NCI-H128 (cell line): ENCODE data around the gene SPAG4.

Experiments
- DNase-seq: peaks from one replicate; lab custom pipeline; 2025; ENCODE audit not compliant: unreplicated experiment; lab: John Stamatoyannopoulos, UW

Gene SPAG4

DNA sequence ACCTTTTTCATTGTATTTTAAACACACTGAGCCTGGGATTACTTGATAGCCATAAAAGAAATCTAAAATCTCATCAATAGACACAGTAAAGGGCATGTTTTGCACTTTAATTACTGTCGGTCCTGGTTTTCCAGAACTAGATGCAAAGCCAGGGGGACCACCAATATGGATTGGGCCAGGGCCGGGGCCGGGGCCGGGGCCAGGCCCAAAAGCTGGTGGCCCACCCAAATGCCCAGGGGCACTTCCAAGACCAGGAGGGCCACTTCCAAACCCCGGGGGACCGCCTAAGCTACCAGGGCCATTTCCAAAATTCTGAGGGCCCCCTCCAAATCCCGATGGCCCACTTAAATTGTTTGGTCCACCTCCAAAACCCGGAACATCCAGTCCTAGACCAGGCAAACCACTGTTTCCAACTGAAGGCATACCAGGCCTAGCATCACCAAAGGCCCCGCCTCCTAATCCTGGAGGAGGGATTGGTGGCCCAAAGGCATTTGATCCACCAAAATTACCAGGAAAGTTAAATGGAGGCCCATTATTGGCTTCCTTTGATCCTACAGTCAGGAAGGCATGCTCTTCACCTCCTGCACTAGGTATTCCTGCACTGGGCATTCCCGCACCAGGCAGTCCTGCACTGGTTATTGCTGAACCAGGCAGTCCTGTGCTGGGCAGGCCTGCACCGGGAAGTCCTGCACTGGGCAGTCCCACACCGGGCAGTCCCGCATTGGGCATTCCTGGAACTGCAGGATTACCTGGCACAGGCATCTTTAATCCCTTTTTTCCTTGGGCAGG is 37.2 kb downstream of the SPAG4 start:
- DNase-seq: no peak

DNA sequence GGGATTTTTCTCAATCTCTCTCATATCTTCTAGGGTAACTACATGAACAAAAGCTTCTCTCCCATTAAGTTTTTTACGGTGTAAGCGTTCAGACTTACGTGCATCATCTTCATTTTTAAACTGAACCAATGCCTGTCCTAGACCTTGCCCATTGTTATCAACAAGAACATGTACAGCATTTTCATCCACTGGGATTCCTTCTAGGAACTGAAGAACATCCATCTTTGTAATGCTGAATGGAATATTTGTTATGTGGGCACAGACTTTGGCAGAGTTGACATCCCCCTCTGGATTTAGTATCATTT is 37.8 kb downstream of the SPAG4 start:
- DNase-seq: no peak

DNA sequence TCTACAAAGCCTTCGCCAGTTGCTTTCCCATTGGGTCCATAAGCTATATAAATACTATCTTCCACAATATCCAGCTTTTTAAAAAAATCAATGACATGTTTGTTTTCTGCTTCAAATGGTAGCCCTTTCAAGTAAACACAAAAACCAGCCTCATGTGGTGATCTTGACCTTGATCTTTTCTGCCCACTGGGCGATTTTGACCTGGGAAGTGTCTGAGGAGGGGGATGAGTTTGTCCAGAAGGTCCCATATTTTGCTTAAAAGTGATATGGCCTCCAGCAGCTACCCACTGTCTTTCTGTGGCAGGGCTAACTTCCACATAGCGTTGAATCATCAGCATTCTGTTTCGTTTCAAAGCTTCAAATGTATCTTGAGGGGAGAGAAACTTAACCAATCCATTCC is 38.3 kb downstream of the SPAG4 start:
- no peak for DNase-seq

DNA sequence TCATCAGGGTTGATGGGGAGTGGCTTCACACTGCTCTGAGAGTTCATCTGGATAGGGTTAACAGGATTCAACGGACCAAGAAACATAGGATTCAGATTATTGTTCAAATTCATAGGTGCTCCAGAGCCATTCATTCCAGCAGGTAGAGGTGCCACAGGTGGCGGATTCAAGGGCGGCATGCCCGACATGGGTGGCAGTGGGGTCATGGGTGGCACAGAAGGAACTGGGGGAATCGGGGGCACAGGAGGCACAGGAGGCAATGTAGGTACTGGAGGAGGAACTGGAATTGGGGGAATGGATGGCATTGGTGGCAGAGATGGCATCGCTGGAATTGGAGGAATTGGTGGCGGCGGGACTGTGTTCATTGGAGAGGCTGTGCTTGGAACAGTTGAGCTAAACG is 38.8 kb downstream of the SPAG4 start:
- no peak for DNase-seq

DNA sequence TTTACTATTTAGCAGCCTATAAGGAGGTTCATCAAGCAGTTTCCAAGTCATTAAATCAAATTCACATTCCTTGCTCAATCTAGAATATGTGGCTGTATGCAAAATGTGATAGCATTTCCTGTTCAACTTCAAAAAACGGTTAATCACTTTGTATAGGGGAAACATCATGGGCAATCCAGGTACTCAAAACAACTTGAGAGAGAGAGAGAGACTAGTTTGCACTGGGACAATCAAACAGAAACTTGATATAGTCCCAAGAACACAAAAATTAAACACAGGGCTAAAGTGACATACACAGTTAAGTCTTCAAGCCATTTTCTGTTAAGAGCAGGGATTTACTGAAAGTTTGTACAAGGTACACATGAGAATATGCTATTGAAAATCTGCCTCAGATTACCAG is 41.6 kb downstream of the SPAG4 start:
- no peak for DNase-seq

DNA sequence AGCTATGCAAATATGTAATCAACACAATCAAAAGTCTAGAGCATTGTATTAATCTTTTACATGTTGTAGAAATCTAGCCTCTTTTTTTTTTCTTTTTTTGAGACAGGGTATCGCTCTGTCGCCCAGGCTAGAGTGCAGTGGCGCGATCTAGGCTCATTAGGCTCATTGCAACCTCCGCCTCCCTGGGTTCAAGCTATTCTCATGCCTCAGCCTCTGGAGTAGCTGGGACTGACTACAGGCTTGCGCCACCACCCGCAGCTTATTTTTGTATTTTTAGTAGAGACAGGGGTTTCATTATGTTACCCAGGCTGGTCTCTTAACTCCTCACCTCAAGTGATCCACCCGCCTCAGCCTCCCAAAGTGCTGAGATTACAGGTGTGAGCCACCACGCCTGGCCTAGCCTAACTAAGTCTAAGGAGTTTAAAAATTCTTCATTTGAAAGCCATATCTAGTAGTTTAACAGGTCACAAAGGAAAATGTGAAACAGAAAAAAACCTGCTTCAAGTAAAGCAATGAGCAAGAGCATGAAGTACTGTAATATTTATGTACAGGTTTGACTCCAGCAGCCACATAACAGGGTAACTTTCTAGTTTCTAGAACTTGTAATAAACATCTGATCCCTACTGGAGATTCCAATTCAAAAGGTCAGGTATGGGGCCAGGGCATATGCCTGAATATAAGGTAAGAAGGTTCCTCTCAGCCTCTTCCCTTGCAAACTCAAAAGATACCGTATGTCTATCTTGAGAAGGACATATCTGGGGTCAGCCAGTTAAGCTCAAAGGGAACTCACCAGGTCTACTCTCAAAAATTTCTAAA is 44.7 kb downstream of the SPAG4 start:
- no peak for DNase-seq

DNA sequence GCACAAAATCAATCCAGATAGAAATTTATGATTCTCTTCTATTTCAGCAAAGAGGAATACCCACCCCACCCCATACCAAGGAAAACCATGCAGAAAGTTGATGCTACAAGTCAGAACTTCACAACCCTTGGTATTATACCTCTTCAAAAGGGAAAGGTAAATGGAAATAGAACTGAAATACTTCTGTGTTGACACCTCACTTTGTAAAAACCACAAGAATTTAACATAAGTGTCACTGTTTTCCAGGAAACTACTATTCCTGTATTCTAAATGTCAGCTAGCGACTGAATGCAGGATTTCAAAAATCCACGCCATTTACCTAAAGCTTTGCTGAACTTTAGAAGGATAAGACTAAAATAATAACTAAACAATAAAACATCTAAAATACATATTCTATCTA is 45.4 kb downstream of the SPAG4 start:
- DNase-seq: no peak

DNA sequence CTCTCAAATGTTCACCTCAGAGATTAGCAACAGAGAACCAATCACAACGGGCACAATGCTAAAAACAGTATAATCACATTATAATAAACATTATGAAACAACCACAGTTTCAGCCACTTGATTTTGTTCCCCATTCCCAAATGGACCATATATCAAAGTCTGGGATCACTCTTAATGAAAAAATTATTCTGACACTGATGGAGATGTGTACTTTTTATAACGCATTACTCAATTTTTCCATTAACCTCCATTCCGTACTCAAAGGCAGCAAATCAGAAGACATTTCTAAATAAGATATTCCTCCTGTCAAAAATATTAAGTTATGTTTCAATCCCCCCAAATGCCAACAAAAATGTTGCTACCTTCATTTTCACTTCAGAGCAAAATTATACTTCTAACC is 46.3 kb downstream of the SPAG4 start:
- no peak for DNase-seq

DNA sequence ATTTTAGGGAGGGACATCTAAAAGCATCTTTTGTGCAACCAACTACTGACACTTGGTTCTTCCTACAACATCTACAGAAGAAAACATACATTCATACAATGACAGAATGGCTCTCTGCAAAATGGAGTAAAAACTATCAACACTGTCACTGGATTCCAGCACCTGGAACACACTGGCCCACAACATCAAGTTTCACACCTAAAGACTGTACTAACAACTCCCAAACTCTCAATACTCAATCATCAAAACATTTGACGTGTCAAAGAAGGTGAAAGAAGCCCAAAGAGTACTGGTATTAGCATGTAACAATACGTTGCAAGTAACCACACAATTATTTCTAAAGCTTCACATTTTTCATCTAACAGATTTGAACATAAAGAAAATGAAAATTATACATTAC is 46.9 kb downstream of the SPAG4 start:
- no peak for DNase-seq

DNA sequence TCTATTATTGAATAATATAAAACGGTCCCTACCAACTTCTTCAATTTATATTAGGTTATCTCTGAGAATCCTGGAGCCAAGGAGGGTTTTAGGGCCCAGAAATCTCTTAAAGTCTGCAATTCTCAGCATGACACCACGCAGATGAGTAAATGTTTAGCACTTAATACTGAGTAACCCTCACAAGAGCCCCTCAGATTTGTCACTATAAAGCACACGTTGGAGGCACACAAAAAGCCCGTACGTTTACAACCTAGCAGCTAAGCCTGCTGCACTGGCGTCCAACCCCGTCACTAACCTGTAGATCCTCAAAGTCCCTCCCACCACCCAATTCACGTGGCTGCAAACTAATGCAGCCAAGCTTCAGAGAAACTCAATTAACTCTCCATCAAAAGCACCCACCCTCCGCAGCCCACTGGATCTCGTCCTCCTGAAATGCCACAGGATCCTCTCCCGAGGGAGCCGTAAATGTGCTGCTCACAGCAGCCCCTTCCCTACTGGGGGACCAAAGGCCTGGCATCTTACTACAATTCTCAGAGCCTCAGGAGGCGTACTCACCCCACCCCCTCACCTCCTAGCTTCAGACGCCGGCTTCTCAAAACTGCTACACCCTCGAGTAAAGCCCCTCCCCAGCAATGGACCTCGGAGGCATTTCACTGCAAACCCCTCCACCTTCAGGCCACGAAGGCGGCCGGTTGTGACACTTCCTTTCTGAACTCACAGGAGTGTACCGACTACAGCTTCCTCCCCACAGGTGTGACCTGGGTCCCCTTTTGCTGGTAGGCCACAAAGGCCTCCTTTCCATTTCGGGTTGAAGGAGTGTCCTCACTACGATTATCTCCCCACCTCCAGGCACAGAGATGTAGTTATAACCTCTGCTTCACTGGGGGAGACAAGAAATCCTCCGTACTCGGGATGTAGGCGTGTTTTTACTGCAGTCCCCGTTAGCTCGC is 48.2 kb downstream of the SPAG4 start:
- DNase-seq: peak; percentile 33

DNA sequence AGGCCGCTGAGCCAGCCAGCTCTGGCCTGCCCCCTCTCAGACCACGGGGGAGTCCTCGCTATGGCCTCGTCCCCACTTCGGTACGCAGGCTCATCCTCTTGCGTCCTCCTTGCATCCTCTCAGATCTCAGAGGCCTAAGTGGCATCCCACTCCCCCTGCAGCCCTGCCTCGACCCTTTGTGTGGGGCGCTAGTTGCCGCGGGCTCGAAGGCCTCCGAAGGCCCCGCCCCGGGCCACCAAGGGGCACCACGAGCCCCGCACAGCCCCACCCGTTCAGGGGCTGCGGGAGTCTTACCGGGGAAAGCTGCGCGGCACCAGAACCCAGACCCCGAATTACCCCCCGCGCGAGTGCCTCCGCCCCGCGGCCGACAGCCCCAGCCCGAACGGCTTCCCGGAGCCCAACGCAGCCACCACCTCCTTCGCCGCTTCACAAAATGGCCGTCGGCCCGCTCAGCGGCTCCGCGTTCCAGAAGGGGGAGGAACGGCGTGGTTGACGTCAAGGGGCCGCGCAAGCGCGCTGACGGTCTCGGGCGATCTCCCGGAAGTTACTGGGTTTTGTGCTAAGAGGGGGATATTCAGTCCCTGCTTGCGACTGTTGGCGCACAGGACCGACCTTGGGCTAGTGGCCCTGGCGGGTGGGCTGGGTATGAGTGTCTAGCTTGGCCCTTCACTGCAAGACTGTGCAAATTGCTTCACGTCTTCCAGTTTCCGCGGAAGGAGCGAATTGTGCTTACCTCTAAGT is 49.0 kb downstream of the SPAG4 start, which contains the start of the genes CPNE1 and RBM12:
TSS of gene CPNE1 (minus strand) at position 435 of the 741 bp plus-strand sequence. CDS start 31,977 bp downstream, outside the sequence.
TSS of gene RBM12 (minus strand) at position 435 of the 741 bp plus-strand sequence. CDS start 9,578 bp downstream, outside the sequence.
- DNase-seq: peak; percentile 91

DNA sequence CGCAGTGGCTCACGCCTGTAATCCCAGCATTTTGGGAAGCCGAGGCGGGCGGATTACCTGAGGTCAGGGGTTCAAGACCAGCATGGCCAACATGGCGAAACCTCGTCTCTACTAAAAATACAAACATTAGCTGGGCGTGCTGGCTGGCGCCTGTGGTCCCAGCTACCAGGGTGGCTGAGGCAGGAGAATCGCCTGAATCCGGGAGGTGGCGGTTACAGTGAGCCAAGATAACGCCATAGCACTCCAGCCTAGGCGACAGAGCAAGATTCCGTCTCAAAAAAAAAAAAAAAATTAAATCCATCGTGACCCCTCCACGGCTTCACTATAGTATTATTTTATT is 50.3 kb downstream of the SPAG4 start:
- no peak for DNase-seq

DNA sequence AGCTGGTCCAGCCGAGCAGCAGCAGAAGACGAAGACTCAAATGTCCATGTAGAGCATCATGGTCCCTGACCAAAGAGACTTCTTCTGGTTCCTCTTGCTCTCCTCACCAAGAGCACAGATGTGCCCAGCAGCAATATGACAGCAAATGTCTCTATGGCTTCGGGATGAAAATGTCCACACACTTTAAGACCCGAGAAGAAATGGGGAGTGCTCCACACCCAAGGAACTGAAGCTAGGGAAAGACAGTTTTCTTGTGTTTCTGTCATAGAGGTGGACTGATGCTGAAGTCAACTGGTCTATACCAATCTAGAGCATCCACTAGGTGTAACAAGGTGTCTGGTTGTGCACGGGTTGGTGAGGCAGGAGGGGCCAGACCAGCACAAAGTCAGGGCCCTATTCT is 53.6 kb downstream of the SPAG4 start:
- no peak for DNase-seq

DNA sequence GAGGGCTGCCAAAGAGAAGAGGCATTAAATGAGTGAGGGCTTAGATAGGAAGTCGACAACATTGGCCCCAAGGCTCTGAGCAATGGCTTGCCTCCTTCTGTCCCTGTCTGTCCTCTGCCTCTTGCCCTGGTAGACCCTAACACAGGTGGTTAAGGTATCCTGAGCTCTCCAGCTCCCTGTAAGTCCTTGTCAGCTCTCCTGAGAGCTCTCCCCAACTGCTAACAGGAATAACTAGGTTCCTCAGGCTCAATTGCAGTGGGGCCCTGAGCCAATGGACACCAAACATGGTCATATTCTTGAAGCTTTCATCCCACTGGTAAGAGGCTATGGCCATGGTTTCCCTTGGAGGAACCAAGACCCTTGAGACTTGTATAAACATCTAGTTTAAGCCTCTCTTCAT is 54.1 kb downstream of the SPAG4 start:
- DNase-seq: no peak
